ENCODE data around the gene BDKRB1.

DNA sequence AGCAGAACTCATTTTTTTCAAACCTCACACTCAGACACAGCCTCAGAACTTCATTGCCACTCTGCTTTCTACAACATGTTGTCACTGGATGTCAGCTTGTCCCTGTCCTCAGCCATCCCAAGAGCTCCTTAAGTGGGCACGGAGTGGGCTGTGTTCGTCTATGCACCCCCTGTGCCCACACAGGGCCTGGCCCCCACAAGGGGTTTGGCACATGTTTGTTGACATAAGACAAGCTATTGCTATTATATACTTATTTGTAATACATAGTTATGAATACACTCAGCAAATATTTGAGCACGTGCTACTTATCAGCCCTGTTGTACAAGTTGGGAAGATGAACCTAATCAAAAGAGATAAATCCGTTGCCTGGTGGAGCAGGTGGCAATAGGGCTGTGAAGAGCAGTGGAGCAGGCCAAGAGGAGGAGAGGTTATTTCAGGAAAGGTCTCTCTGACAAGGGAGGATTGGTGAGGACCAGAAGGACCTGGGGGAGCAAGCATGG is 4.3 kb upstream of the BDKRB1 start:
- TF ChIP-seq GATA2 (IDR thresholded peaks at IDR 0.05; ENCODE audit: low read depth, low read length) (no peak), GATA3 (IDR thresholded peaks at IDR 0.05; ENCODE audit: low read depth, low read length) (no peak)
